Keratinocyte (primary cell): Measurements from ENCODE around the gene WAS. TPM values are rescaled to one million over a fixed set of nuclear protein-coding genes. Genes with fewer than 3 reads are reported as not detected.

Experiments
- DNase-seq: peaks from one replicate; pipeline ENCODE4 v3.0.0-alpha.2; 2011; ENCODE audit warnings: low read depth, missing footprints, low spot score
- FAIRE-seq: peaks from 2 replicates; lab custom pipeline; 2011; peaks lifted over from hg19 to GRCh38; lab: Jason Lieb, UNC
- H2AFZ ChIP-seq: 2 replicates; pipeline ENCODE4 v1.6.0; 2012; ENCODE audit warnings: low read length, control low read depth, inconsistent platforms; ENCODE audit not compliant: control insufficient read depth
- H3K27ac ChIP-seq: 2 replicates; pipeline ENCODE4 v1.5.1; 2011; ENCODE audit warnings: low read length; ENCODE audit not compliant: control insufficient read depth, insufficient read depth
- H3K27me3 ChIP-seq: 3 replicates; pipeline ENCODE4 v1.6.0; 2011; ENCODE audit warnings: low read length; ENCODE audit not compliant: control insufficient read depth, insufficient read depth; ENCODE audit errors: extremely low read depth
- H3K36me3 ChIP-seq, 2 experiments: 2 replicates in 1 of 2; 3 replicates in 1 of 2; pipeline ENCODE4 v1.5.1; 2011; ENCODE audit warnings: low read length in 2 of 2, mild to moderate bottlenecking in 1 of 2; ENCODE audit not compliant: control insufficient read depth in 2 of 2, insufficient read depth in 2 of 2; ENCODE audit errors: extremely low read depth in 1 of 2
- H3K4me1 ChIP-seq: 3 replicates; pipeline ENCODE4 v1.5.1; 2011; ENCODE audit warnings: low read length; ENCODE audit not compliant: control insufficient read depth, insufficient read depth; ENCODE audit errors: extremely low read depth
- H3K4me2 ChIP-seq: 3 replicates; pipeline ENCODE4 v1.6.0; 2011; ENCODE audit warnings: low read depth, low read length; ENCODE audit not compliant: control insufficient read depth, insufficient read depth; ENCODE audit errors: extremely low read depth
- H3K4me3 ChIP-seq, 3 experiments: fragments of 200-600 bp in 1 of 3; sonication (generic) in 1 of 3; 2 replicates in 2 of 3; 3 replicates in 1 of 3; pipeline ENCODE4 v1.5.1; 2011 to 2016; ENCODE audit warnings: low read length in 3 of 3, mild to moderate bottlenecking in 3 of 3, control low read depth in 2 of 3, inconsistent platforms in 1 of 3, low read depth in 1 of 3, mixed read lengths in 1 of 3, mixed run types in 1 of 3, moderate library complexity in 1 of 3; ENCODE audit not compliant: control insufficient read depth in 2 of 3, insufficient read depth in 2 of 3; ENCODE audit errors: extremely low read depth in 1 of 3
- H3K79me2 ChIP-seq: 2 replicates; pipeline ENCODE4 v1.6.0; 2012; ENCODE audit warnings: low read length; ENCODE audit not compliant: control insufficient read depth, insufficient read depth
- H3K9ac ChIP-seq: 3 replicates; pipeline ENCODE4 v1.6.0; 2011; ENCODE audit warnings: low read length; ENCODE audit not compliant: control insufficient read depth, insufficient read depth; ENCODE audit errors: extremely low read depth
- H3K9me1 ChIP-seq: 3 replicates; pipeline ENCODE4 v1.6.0; 2011; ENCODE audit warnings: low read length; ENCODE audit not compliant: control insufficient read depth, insufficient read depth; ENCODE audit errors: extremely low read depth
- H3K9me3 ChIP-seq: 2 replicates; pipeline ENCODE4 v1.5.1; 2012; ENCODE audit warnings: low read depth, low read length; ENCODE audit not compliant: control insufficient read depth
- H4K20me1 ChIP-seq: 3 replicates; pipeline ENCODE4 v1.6.0; 2011; ENCODE audit warnings: low read length; ENCODE audit not compliant: control insufficient read depth, insufficient read depth; ENCODE audit errors: extremely low read depth
- CTCF ChIP-seq, 3 experiments: IDR thresholded peaks in 1 of 3; conservative IDR thresholded peaks in 1 of 3; optimal IDR thresholded peaks in 1 of 3; 2 replicates in 2 of 3; 3 replicates in 1 of 3; pipeline versions ENCODE3 to v1.5.1; 2011; ENCODE audit warnings: low read length in 3 of 3, mild to moderate bottlenecking in 3 of 3, moderate library complexity in 2 of 3, control low read depth in 1 of 3, inconsistent platforms in 1 of 3; ENCODE audit not compliant: insufficient read depth in 2 of 3; ENCODE audit errors: extremely low read depth in 1 of 3
- EZH2 ChIP-seq: IDR thresholded peaks from one replicate; pipeline ENCODE4 v1.6.1; 2012; ENCODE audit warnings: inconsistent platforms, mild to moderate bottlenecking, low read length, moderate library complexity
- dilution Hi-C: fragments of 300-500 bp; cut with MboI; formaldehyde crosslinking; loops from one replicate; pipeline ENCODE4 v1.7.0; 2020; ENCODE audit warnings: low sequenced_read_pairs; ENCODE audit not compliant: extremely low pct_ligation_motif_present
- polyA plus RNA-seq, 5 experiments: library from polyadenylated mRNA; depleted of rRNA in 3 of 5; stranded (reverse) in 3 of 5; stranded (forward) in 1 of 5; unstranded in 1 of 5; fragments of >200 nt; gene quantifications; 1 replicate in 1 of 5; 2 replicates in 3 of 5; 3 replicates in 1 of 5; pipeline versions ENCODE4 v1.2.1 to v1.2.3, GENCODE V29; 2011 to 2012; ENCODE audit warnings: missing spikeins in 2 of 5, low read depth in 1 of 5, low replicate concordance in 1 of 5

Gene WAS
- polyA plus RNA-seq, 1 donor (not counting 4 experiments of a cell fraction or from before 2014, with no cell fraction given), result 0.07 TPM

DNA sequence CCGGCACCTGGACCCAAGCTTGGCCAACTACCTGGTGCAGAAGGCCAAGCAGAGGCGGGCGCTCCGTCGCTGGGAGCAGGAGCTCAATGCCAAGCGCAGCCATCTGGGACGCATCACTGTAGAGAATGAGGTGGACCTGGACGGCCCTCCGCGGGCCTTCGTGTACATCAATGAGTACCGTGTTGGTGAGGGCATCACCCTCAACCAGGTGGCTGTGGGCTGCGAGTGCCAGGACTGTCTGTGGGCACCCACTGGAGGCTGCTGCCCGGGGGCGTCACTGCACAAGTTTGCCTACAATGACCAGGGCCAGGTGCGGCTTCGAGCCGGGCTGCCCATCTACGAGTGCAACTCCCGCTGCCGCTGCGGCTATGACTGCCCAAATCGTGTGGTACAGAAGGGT lies 16.6 kb downstream of the WAS start:
- TF ChIP-seq EZH2, result no peak
- no peak for TF ChIP-seq CTCF (optimal IDR thresholded peaks at IDR 0.05 in 1 of 3, IDR thresholded peaks at IDR 0.05 in 1 of 3, conservative IDR thresholded peaks at IDR 0.05 in 1 of 3; ENCODE audit: extremely low read depth in 1 of 3, insufficient read depth in 2 of 3, low read length in 3 of 3)
- no peak overlapping the region for H3K4me3 ChIP-seq
- dilution Hi-C loops, result no loop called here
- H3K9ac ChIP-seq, result no peak overlapping the region
- H3K9me3 ChIP-seq, result no peaks in the 10 kb centered on the region
- H2AFZ ChIP-seq, result no peak overlapping the region
- FAIRE-seq (no peak), DNase-seq (no peak)
- H3K36me3 ChIP-seq, result peaks cover 0 to 2% of the 10 kb centered on the region in 2 experiments
- peaks cover 31% of the 10 kb centered on the region for H3K79me2 ChIP-seq
- no peaks in the 10 kb centered on the region for H4K20me1 ChIP-seq
- no peak overlapping the region for H3K4me2 ChIP-seq
- peaks cover 22% of the 10 kb centered on the region for H3K4me1 ChIP-seq
- no peak overlapping the region for H3K27ac ChIP-seq
- H3K9me1 ChIP-seq, result no peaks in the 10 kb centered on the region
- no peaks in the 10 kb centered on the region for H3K27me3 ChIP-seq

DNA sequence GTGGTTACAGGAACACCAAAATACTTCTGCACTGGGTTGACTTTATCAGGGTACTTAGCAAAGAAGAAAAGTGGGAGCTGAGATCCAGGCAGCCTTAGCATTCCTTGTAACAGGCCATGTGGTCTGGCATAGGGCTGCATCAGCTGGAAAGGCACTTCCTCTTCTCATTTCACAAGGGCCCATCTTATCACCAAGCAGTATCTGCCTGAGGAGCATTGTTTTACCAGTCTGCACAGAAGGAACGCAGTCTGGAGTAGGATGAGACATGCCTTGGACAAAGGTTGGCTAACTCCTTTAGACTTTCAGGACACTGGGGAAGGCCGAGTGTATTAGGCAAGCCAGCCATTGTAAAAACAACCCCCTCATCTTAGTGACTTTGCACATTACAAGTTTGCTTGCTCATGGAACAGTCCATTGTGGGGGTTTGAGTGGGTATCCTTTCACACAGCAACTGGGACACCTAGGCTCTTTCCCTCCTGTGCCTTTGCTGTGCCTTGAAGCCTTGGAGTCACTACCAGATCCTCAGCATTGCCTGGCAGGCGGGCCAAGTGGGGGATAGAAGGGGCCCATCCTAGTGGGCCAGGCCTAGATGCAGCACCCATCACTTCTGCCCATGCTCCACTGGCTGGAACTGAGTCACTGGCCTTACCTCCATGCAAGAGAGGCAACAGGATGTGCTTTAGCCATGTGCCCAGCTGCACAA lies 17.5 kb downstream of the WAS start:
- FAIRE-seq, result no peak

More for the DNA sequence above, 17.5 kb downstream of the WAS start:
- Histone ChIP-seq H3K9ac (no peak overlapping the region), H3K4me2 (no peak overlapping the region), H3K4me3 (no peak overlapping the region), H3K27me3 (no peaks in the 10 kb centered on the region), H3K9me1 (no peaks in the 10 kb centered on the region), H3K4me1 (peaks cover 17% of the 10 kb centered on the region), H3K27ac (no peak overlapping the region), H3K79me2 (peaks cover 31% of the 10 kb centered on the region), H2AFZ (no peak overlapping the region), H3K36me3 (peaks cover 0 to 2% of the 10 kb centered on the region in 2 experiments), H4K20me1 (no peaks in the 10 kb centered on the region), H3K9me3 (no peaks in the 10 kb centered on the region)
- TF ChIP-seq EZH2 (no peak), CTCF (optimal IDR thresholded peaks at IDR 0.05 in 1 of 3, IDR thresholded peaks at IDR 0.05 in 1 of 3, conservative IDR thresholded peaks at IDR 0.05 in 1 of 3; ENCODE audit: extremely low read depth in 1 of 3, insufficient read depth in 2 of 3, low read length in 3 of 3) (no peak)
- dilution Hi-C loops, result no loop called here
- DNase-seq, result no peak
